Measurements from ENCODE around the gene MRPL43.

- TF ChIP-seq KAT7 (CRISPR knock-in tag; IDR thresholded peaks at IDR 0.05; ENCODE audit: borderline replicate concordance): no peak
- no peak for TF ChIP-seq SMARCE1 (IDR thresholded peaks at IDR 0.05)
- no peak for TF ChIP-seq ZNF644 (tag; IDR thresholded peaks at IDR 0.05; ENCODE audit: low read depth)
- TF ChIP-seq ZNF449 (CRISPR knock-in tag; IDR thresholded peaks at IDR 0.05): no peak
- TF ChIP-seq ZBTB11 (CRISPR knock-in tag; IDR thresholded peaks at IDR 0.05): no peak
- no peak for TF ChIP-seq ZNF253 (CRISPR knock-in tag; conservative IDR thresholded peaks at IDR 0.05)
Observed at GRCh38 chr10:101033276-101033675, 46.0 kb upstream of the MRPL43 start.
